Hippocampal formation (tissue), 2 donors: Measurements from ENCODE around the gene SMARCD3.

Source experiments
- DNase-seq, 2 donors: peaks; one replicate each; lab custom pipeline; 2025; lab: John Stamatoyannopoulos, UW

Gene SMARCD3

GRCh38 chr7:151236406-151236805, 12.1 kb downstream of the SMARCD3 start:
- no peak for DNase-seq

- no peak for DNase-seq
Measured at GRCh38 chr7:151235091-151235787, 13.3 kb downstream of the SMARCD3 start.

GRCh38 chr7:151233804-151234203, 14.7 kb downstream of the SMARCD3 start:
- no peak for DNase-seq

- DNase-seq = peak in 1 of 2 donors; percentile 29
Measured at GRCh38 chr7:151232917-151233701, 15.4 kb downstream of the SMARCD3 start.

- peak; percentile 84 for DNase-seq
Measured at GRCh38 chr7:151232091-151232916, 16.2 kb downstream of the SMARCD3 start, which contains the start of gene CHPF2. Gene CHPF2 (plus strand): TSS chr7:151232483. CDS start chr7:151234012, 1,529 bp downstream.

GRCh38 chr7:151231080-151231479, 17.4 kb downstream of the SMARCD3 start:
- no peak for DNase-seq

- DNase-seq = no peak
Measured at GRCh38 chr7:151229249-151229648, 19.2 kb downstream of the SMARCD3 start.

- DNase-seq = no peak
Measured at GRCh38 chr7:151228024-151228866, 20.2 kb downstream of the SMARCD3 start.

GRCh38 chr7:151226875-151227782, 21.4 kb downstream of the SMARCD3 start, which contains the start of gene ABCF2:
Gene ABCF2 (minus strand): TSS chr7:151227205. CDS start chr7:151226458, 747 bp downstream.
- peak; percentile 94 to 99 for DNase-seq

GRCh38 chr7:151226560-151226874, 22.0 kb downstream of the SMARCD3 start:
- DNase-seq = no peak

GRCh38 chr7:151225948-151226510, 22.5 kb downstream of the SMARCD3 start:
- DNase-seq = no peak

- DNase-seq = no peak
Measured at GRCh38 chr7:151223728-151224127, 24.8 kb downstream of the SMARCD3 start.

GRCh38 chr7:151218170-151218569, 30.3 kb downstream of the SMARCD3 start:
- DNase-seq = no peak

GRCh38 chr7:151215396-151215795, 33.1 kb downstream of the SMARCD3 start:
- DNase-seq = no peak

GRCh38 chr7:151213826-151214225, 34.7 kb downstream of the SMARCD3 start:
- no peak for DNase-seq

GRCh38 chr7:151212626-151213025, 35.9 kb downstream of the SMARCD3 start:
- DNase-seq = no peak

GRCh38 chr7:151211155-151211772, 37.2 kb downstream of the SMARCD3 start:
- no peak for DNase-seq

GRCh38 chr7:151210087-151210854, 38.2 kb downstream of the SMARCD3 start, which contains the start of gene H2BK1:
Gene H2BK1 (minus strand): TSS chr7:151210488. CDS start chr7:151210318, 170 bp downstream.
- no peak for DNase-seq

- DNase-seq = no peak
Measured at GRCh38 chr7:151209588-151209987, 38.9 kb downstream of the SMARCD3 start.
